Cerebellar cortex (tissue), 1 donor: ENCODE data around the gene ADARB1.

ENCODE experiments used
- DNase-seq: peaks from one replicate; pipeline ENCODE4 v3.0.0-alpha.2; 2015; ENCODE audit warnings: low spot score

ADARB1 gene

GRCh38 chr21:45149021-45149420 is 74.6 kb downstream of the ADARB1 start:
- no peak for DNase-seq

- DNase-seq = no peak
Observed at GRCh38 chr21:45150638-45151131, 76.3 kb downstream of the ADARB1 start.

- DNase-seq = no peak
Observed at GRCh38 chr21:45151445-45152160, 77.2 kb downstream of the ADARB1 start.

GRCh38 chr21:45152265-45152746 is 77.9 kb downstream of the ADARB1 start:
- DNase-seq = no peak

GRCh38 chr21:45153358-45154318 is 79.3 kb downstream of the ADARB1 start:
- DNase-seq = no peak

DNA sequence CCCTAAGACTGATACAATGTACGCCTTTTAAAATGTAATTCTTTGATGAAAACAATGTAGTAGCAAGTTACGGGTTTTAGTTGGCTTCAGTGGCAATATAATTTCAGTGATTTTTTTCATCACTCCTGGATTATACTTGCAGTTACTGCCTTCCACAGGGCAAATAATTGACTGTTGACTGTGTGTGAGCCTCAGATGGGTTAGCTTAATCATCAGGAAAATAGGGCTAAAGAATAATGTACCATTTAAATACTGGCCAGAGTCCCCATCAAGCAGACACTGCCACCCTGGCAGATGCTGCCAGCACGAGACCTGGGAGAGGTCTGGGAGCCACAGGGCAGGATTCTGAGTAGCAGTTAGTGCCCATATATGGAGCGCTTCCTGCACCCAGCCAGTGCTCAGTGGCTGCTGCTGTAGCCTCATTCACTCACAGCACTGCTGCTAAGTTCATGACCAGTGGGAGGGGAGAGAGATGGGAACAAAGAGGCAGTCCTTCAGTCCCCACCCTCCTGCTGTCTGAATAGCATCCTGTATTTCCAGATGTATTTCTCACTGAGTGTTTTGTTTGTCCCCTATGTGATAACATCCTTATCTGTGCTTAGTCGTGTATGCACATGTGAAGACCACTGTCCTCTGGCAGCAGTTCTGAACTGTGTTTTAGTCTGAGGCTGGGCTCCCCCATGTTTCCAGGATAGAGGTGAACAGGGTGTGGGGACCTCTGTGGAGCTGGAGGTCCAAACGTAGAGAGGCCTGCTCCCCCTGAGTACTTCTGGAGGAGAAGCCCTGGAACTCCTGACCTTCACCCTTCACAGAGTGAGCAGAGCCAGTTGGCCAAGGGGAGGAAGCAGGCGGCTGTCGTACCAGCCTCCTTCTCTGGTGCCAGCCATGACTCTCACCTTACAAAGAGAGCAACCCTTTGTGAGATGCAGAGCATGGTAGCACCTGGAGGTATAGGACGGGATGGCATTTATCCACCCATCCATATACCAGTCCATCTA is 80.4 kb downstream of the ADARB1 start:
- no peak for DNase-seq

DNA sequence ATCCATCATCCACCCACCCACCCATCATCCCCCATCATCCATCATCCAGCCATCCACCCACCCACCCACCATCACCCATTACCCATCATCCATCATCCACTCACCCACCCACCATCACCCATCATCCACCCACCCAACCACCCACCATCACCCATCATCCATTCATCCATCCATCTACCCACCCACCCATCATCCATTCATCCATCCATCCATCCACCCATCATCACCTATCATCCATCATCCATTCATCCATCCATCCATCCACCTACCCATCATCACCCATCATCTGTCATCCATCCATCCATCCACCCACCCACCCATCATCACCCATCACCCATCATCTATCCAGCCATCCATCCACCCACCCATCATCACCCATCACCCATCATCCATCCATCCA is 81.5 kb downstream of the ADARB1 start:
- no peak for DNase-seq

DNA sequence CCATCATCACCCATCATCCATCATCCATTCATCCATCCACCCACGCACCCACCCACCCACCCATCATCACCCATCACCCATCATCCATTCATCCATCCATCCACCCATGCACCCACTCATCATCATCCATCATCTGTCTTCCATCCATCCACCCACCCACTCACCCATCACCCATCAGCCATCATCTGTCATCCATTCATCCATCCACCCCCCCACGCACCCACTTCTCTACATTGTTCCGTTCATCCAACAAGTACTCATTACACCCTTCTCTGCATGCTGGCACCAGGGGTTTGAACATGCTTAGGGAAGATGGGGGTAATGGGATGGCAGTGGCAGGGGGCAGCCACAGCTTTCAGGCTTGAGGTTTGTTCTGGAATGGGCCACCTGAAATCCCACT is 82.1 kb downstream of the ADARB1 start:
- DNase-seq = no peak

- no peak for DNase-seq
Observed at GRCh38 chr21:45157932-45158331, 83.6 kb downstream of the ADARB1 start.

GRCh38 chr21:45158491-45159423 is 84.4 kb downstream of the ADARB1 start:
- no peak for DNase-seq

DNA sequence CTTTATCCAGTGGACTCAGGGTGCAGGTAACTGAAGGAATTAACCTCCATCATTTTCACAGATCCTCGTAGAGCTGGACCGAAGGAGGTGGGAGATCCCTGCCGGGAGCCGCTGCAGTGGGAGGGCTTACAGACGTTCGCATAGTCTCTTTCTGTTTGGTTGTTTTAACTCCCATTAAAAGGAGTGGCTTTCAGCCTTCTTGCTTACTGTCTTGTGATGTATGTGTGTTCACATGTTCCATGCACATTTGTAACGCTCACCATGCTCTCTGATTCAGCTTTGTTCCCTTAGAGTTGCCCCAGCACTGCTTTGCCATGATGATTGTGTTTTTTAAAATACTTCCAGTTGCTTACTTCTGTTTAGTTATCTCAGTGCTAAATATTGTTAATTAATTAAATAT is 85.8 kb downstream of the ADARB1 start:
- DNase-seq = no peak

- no peak for DNase-seq
Observed at GRCh38 chr21:45161038-45161945, 86.9 kb downstream of the ADARB1 start.

DNA sequence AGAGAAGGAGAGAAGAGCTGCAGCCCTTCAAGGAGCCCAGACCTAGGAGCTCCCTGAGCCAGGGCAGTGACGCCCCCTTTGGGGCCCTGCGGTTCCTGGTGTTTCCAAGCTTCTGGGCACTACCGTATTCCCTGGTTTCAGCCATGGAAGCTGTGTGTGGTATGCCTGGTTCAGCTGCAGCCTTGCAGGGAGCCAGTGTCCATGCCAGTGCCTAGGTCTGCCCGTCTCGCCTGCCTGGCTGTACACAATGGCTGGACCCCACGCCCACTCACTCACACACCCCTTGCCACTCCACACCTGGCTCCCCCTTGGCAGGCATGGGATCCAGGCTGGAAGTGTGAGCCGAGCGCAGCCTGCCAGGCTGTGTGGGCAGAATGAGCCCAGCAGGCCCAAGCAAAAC is 87.7 kb downstream of the ADARB1 start:
- DNase-seq = no peak

GRCh38 chr21:45162809-45163208 is 88.4 kb downstream of the ADARB1 start:
- DNase-seq = no peak

GRCh38 chr21:45163413-45164123 is 89.2 kb downstream of the ADARB1 start:
- no peak for DNase-seq

DNA sequence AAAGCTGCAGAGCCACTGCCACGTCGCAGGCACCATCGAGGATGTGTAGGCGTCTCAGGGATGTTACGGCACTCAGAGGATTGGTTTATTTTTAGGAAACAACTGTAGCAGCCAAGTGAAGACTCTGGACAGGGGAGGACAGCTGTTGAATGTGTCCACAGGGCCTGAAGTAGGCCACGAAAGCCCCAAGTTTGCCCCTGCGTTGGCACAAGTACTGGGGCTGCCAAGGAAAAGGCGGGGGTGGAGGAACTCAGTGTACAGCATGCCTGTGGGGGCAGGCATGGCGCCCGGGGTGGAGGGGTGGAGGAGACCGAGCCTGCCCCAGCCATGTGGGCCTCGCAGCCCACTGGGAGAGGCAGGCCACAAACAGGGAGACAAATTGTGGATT is 89.7 kb downstream of the ADARB1 start:
- DNase-seq = no peak

- no peak for DNase-seq
Observed at GRCh38 chr21:45164838-45165237, 90.5 kb downstream of the ADARB1 start.

- no peak for DNase-seq
Observed at GRCh38 chr21:45166931-45167330, 92.6 kb downstream of the ADARB1 start.

DNA sequence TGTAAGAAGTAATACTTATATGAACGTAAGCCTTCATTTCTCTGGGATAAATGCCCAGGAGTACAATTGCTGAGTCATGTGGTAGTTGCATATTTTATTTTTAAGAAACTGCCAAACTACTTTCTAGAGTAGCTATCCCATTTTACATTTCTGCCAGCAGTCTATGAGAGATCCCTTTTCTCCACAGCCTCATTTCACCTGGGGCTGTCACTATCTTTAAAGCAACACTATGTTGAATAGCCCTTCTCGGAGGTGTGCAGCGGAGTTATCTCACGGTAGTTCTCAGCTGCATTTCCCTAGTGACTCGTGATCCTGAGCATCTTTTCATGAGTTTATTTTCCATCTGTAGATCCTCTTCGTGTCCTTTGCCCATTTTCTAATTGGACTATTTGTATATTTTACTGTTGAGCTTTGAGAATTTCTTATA is 93.4 kb downstream of the ADARB1 start:
- DNase-seq = no peak
